Measurements from ENCODE around the gene SMOC1.

Gene SMOC1

DNA sequence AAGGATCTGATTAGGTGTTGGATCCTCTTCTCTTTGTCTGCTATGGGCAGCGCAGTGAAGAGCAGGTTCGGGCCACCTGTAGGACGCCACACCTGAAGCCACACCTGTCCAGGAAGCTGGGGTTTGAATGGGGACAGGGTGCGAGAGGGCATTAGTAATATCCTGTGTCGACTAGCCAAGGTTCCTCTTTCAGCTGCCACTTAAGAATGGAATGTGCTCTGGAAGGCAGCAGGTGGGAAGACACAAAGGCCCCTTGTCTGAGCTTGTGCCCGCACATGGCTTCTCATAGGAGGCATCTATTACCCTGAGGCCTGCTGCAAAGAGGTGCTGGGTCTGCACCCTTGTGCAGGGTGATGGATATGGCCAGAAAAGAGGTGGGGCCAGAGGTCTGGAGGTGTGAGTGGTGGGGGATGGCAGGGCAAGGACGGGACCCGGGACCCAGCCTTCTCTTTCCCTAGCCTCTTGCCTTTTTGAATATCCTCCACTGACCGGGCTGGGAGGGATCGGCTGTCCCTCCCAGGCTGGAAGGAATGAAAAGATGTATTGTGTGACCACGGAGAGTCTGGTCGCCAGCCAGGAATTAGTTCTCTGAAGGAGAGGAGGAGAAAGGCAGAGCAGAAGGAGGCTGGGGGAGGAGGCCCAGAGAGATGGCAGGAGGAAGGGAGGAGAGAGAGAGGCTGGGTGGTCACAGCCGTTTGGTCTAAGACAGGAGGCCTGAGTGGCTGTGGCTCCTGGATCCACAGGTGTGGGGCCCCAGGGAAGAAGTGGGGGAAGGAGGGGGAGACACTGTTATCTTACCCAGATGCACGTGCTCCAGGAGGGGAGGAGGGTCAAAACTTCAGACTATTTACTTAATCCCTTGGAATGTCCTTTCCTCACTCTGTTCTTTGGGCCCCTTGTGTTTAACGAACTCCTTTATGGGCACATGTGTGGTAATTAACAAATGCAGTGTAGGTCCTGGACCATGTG lies 101.5 kb downstream of the SMOC1 start:
- DNase-seq (ENCODE audit: low read depth in 2 of 2): no peak

DNA sequence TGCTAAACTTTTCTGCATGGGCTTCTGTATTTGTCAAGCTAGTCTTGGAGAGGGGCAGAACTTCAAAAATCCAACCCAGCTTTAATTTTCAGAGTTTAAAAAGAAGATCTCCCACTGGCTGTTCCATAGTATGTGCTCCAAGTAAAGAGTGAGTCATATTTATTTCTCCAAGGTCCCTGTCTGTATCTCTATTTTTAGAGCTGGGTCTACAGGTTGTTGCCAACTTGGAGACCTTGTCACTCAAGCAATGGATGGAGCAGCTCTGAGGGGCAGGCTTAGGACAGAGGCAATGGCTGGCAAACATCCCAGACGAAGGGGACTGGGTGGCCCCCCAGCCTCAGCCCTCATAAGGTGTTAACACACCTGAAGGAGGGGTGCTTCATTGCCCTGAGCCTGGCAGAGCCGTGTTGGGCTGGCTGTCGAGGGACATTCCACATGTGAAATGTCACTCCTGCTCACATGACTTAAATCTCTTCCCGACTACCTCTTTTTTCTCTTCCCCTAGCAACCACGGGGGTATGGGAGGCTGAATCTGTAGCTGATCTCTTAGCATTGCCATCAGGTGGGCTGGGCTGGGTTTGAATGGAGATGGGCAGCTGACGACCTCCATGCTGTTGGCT lies 103.1 kb downstream of the SMOC1 start:
- no peak for DNase-seq (ENCODE audit: low read depth in 2 of 2)

DNA sequence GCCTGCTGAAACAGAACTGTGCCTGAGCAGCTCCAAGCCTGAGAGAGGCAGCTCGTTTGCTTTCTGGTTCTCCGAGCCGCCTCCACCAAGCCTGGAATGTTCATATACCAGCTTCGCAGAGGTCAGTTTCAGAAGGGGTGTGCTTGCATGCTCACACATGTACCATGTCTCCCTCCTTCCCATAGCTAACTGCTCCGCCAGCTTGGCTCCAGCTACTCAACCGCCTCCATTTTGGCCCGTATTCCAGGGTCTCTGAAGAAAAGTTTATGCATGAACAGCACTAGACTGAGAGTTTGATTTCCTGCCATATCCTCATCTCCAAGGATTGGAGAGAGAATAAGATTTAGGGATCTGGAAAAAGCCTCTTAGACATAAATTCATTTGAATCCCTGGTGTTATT lies 103.7 kb downstream of the SMOC1 start:
- DNase-seq (ENCODE audit: low read depth in 2 of 2): no peak

DNA sequence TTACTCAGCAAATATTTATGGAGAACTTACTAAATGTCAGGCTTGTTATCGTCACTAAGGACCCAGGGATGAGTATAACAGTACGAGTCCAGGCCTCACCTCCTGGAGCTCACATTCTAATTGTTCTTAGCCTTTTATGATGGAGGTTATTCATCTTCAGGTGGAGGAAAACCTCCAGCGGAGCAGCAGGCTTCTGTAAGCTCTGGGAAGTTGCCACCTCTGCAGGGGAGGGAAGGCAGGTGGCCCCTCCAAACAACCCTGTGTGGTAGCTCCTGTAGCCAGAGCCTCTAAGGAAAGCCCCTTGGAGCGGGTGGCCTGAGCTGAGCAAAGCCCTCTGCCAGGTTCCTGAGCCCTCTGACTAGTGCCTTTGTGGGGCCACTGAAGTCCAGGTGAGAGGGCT lies 104.1 kb downstream of the SMOC1 start:
- no peak for DNase-seq (ENCODE audit: low read depth in 2 of 2)

DNA sequence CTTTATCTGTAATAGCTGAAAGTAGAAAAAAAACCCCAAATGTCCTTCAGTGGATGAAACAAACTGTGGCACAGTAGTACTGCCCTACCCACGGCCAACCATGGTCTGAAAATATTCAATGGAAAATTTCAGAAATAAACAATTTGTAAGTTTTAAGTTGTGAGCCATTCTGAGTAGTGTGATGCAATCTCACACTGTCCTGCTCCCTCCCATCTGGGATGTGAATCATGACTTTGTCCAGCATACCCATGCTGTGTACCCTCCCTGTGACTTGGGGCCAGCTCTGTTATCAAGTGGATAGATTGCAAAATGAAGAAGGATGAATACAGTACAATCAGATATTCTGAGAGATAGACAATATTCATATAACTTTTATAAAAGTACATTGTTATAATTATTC lies 106.2 kb downstream of the SMOC1 start:
- no peak for DNase-seq (ENCODE audit: low read depth in 2 of 2)

DNA sequence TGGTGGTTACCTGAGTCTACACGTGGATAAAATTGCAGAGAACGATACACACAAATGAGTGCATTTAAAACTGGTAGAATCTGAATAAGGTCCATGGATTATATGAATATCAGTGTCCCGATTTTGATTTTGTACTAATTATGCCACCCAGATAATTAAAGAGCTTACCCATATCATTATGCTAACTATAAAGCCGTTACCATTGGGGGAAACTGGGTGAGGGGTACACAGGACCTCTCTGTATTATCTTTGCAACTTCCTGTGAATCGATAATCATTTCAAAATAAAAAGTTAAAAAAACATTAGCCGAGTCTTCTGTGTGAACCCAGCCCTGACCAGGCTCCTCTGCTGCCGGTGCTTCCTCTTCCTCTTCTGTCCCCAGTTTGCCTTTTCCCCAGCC lies 107.1 kb downstream of the SMOC1 start:
- DNase-seq (ENCODE audit: low read depth in 2 of 2): no peak

DNA sequence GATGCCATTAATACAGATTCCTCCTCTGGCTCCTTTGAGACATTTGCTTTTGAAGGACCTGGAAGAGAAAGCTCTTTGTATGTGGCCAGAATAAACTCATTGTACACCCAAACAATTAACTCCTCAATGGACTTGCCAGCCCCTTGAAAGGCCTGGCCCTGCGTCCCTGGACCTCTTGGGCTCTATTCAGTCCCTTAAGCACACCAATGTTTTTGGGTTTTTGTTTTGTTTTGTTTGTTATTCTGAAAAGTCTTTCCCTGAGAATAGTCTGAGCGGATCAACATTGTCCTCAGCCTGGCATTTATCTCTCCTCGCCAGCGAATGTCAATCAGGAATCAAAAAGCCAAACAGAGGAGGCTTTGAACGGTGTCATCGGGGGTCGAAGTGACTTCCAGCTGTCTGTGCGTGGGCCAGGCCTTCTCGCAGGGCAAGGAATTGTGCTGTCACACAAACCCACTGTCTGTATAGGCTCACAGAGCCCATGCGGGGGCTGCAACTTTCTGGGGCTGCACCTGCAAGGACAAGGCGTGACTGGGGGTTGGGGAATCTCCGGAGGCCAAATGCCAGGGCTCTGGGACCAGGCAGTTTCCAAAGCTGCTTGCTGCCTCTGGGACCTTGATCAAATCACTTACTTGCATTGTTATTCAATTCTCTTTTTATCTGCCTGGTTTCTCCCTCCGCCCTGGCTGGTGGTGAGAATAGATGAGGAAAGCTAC lies 108.3 kb downstream of the SMOC1 start:
- DNase-seq (ENCODE audit: low read depth in 2 of 2): no peak

DNA sequence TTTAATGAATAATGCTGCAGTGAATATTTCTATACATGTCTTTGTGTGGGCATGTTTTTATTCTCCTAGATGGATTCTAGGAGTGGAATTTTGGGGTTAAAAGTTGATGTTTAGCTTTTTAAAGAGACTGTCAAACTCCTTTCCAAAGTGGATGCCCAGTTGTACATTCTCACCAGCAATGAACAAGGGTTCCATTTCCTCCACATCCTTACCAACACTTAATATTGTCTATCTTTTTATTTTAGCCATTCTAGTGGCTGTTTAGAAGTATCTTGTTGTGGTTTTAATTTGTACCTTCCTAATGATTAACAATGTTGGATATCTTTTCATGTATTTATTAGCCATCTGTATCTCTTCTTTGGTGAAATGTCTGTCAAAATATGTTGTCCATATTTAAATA lies 109.8 kb downstream of the SMOC1 start:
- DNase-seq (ENCODE audit: low read depth in 2 of 2): no peak

DNA sequence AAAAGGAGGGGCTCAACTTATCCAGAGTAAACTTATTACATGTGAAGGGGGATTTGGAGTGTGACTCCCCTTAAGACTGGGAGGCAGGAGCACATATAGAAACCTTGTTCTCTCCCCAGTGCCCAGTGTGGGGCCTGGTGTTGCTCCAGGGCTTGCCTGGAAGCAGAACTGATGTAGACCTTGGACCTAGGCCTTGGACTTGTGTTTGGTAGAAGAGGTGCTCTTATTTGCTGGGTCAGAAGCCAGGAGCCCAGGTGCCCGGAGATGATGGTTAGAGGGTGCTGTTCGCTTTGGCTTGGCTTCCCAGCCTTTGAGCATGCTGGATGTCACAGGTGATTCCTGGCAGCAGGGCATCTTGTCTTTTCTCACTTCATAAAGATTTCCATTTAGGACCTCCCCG lies 110.4 kb downstream of the SMOC1 start:
- no peak for DNase-seq (ENCODE audit: low read depth in 2 of 2)

DNA sequence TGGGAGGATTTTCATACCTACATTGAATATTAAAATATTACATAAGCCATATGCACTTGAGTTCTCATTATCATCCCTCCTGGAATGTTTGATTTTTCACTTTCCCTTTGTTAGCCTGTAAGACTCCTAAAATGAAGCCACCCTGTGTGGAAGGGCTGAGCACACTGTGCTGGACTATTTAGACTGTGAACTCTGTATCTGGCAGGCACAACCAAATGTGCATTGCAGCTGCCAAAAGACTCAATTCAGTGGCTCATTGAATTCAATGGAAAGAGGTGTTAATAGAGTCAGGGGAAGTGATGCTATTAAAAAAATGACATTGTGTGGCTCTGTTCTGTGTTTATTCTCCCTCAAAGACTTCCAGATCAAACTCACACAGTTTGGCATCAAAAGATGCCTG lies 111.1 kb downstream of the SMOC1 start:
- no peak for DNase-seq (ENCODE audit: low read depth in 2 of 2)

DNA sequence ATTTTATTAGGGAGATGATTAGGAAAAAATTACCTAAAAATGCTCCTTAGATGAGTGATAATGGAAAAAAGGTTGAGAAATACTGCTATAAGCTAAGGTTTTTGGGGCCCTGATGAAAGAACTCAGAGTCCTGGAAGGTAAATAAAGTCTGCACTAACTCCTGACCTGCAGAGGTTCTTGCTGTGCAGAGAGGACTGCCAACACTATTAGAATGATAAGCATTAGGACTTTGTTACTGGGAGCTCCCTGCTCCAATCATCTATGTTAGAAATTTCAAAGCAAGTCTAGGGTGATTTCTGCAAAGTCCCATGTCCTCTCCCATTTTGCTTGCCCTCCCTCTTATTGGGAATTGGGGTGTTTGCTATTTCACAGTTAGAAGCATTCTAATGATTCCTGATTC lies 112.2 kb downstream of the SMOC1 start:
- DNase-seq (ENCODE audit: low read depth in 2 of 2): no peak

DNA sequence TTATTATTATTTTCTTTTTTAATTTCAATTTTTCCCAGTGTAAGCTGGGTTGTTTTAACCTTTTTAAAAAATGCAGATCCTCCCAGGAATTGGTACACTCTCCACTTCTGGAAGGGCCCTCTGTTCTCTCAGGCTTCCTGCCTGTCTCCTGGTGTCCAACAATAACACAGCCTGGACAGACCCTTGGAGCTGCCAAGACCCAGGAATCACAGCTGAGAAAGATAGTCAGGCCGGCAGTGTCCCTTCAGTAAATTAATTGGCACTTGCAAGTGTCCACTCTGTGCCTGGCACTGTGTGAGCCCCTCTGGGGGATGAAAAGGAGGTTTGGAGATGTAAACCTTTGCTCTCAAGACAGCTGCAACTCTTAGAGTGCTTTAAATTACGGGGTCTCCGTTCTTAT lies 113.3 kb downstream of the SMOC1 start:
- DNase-seq (ENCODE audit: low read depth in 2 of 2): no peak

DNA sequence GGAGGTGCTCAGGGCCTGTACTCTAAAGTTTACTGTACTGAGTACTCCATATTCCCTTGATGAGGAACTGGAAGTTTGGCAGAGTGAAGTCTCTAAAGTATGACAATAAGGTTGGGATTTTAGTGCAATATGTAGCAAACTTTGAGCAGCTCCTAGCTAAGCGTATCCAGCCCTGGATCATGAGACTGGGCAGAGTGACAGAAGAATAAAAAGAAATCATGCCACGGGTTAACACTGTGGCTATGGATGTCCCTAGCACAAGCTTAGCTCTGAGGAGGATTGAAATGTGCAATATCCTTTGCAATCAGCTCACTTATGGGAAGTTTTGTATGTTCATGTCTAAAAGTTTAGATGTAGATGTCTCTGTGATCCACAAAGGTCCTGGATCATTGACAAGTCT lies 114.1 kb downstream of the SMOC1 start:
- no peak for DNase-seq (ENCODE audit: low read depth in 2 of 2)

DNA sequence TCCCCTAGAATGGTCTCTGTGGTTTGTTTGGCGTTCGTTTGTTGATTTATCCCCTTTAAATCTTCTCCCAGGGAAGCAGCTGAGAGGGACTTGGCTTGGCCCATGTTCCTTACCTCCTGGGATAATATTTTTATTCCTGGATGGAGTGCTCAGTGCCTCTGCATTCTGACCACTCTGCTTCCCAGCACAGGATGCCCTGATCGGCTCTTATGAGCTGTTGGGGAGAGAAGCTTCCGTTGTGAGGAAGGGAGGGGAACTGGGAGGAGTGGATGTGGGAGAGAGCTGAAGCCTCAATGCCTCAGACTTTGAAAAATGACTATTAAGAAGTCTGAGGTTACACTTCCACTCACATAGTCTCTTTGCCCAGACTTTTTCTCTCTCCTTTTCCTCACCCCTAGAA lies 114.8 kb downstream of the SMOC1 start:
- no peak for DNase-seq (ENCODE audit: low read depth in 2 of 2)

DNA sequence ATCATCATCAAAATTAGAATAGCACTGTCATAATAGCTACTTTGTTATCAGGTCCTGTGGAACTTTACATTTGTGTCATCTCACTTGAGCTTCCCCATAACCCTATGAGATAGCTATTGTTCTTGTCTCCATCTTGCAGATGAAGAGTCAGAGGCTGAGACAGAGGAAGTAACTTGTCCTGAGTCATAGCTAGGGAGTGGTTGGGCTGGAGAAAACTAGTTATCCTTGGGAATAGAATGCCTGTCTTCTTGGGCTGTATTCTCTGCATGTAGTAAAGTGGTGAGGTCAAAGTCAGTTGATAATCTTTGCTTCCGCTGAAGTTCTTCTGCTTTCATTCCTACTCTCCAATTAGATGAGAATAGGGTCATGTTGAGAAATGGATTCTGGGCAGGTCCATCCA lies 117.0 kb downstream of the SMOC1 start:
- DNase-seq (ENCODE audit: low read depth in 2 of 2): no peak

DNA sequence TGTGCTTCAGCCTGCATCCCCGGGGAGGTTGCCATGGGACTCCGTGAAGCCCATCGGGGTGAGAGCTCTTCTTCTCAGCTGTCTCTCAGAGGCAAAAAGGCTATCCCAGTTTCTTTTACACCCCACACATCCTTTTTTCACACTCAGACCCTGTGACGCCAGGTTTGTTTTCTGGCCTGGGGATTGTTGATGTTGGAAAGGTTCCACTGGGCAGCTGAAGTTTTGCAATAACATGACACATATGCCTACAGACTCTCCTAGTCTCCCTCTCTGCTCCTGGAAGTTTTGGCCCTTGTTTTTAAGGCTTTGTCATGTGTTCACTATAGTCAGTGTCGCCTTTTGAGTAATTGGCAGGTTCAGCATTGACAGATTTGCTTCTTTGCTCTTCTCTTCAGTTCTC lies 118.6 kb downstream of the SMOC1 start:
- DNase-seq (ENCODE audit: low read depth in 2 of 2): no peak

DNA sequence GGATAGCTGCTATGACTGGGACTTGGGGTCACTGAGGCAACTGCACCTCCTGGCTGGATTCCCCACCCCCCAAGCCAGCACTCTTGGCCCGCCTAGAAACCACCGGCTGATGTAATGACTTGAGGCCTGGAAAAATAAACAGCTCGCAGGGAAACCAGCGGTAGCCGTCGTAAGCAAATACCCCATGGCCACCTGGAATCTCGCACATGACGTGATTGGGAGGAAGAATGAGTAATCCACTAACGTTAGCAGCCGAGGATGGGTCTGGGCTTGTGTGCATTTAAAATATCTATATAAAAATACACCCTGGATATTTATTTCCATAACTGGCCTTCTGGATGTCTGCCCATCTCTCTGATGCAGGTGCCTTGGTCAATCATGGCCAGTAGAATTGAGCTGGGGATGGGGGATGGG lies 120.1 kb downstream of the SMOC1 start:
- DNase-seq (ENCODE audit: low read depth in 2 of 2): no peak

DNA sequence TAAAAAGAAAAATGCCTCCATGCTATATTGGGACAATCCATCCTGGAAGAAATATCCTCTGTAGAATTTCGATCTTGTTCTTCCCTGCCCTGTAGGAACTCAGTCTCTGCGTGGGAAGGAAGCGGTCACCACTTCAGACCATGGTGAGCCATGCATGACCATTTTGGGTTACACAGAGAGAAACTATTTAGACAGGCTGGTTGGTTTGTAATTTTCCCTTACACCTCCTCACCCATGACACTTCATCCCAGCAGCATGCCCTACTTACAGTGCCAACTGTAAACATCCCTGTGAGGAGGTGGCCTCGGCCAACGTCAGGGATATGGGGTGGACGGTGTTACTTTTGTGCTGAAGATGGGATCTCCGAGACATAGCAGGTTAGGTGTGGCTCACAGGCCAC lies 121.4 kb downstream of the SMOC1 start:
- no peak for DNase-seq (ENCODE audit: low read depth in 2 of 2)

DNA sequence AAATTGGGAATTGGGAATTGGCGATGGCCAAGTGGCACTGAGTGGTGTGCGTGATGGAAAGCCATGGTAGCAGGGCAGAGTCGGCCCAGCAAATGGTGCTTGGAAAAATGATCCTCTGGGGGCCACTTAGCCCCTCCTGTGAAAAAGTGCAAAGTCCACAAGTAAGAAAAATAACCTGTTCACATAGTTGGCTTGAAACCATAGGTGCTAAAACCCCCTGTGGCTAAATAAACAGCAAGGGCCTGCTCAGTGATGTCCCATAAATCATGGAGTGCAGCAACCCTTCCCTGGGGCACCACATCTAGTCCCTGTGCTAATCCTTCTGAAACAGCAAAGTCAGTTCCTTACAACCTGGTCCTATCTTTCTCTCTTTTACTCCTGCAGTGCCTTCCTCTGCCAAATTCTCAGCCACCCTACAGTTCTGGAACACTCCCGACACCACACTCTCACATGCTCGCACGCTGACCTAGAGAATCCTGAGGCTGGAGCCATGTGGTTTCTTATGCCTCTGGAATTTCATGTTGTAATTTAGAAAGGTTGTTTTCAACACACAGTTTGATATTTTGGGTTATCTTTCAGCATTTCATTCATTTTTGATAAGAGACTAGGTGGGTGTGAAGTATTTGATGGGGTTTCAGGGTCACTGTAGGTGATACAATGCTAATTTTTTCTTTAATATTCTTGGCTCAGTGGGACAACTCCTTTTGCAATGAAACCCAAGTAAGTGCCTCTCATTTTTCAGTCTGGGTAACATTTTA lies 123.6 kb downstream of the SMOC1 start:
- DNase-seq (ENCODE audit: low read depth in 2 of 2): no peak

DNA sequence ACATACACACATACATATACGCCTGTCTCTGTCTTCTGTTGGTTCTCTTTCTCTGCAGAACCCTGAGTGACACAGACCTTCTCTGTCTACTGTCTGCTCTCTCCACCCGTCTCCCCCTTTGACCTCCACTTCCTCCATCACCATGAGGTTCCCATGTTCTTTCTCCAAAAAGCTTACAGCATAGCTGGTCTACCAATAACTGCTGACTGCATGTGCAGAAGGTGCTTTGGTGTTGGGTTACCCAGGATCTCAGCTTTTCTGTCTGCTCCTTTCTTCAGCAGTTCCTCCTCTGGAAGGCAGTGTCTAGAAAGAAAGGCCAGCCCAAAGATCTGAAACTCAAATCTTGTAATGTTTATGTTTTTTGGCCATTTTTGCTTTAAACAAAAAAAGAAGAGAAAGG lies 125.6 kb downstream of the SMOC1 start:
- DNase-seq (ENCODE audit: low read depth in 2 of 2): no peak

DNA sequence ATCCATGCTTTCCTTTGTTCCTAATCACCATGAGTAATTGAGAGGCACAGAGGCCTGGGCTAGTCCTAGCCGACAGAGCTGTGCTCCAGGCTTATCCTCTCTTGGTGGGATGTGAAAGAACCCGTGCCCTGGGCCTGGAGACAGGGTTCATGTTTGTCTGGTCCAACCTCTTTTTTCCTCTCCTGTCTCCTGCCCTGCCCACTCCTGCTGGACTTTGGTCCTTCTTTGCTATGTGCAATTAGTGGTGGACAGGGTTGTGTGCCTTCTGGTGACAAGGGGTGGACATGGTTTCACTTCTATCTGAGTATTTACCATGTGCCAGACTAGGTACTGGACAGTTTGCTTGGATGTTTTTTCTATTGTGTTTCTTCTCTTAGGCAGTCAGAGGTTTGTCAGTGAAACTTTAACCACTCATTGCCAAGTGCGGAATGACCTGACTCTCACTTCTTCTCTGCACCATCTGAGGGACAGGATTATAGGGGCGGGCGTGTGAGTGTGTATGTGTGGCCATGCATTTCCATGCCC lies 126.1 kb downstream of the SMOC1 start:
- no peak for DNase-seq (ENCODE audit: low read depth in 2 of 2)

DNA sequence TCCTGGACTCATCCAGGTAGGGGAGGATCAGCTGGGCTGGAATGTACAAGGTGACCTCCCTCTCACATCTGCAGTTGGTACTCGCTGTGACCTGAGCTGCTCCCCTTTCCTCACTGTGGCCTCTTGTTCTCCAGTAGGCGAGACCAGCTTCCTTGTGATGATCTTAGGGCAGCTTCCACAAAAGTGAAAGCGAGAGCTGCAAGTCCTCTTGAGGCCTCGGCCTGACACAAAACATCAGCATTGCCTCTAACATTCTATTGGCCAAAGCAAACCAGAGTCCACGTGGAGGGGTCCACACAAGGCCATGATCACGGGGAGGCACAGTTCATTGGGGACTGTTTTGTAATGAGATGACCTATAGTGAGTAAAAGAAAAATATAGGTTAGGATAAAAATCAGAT lies 127.5 kb downstream of the SMOC1 start:
- DNase-seq (ENCODE audit: low read depth in 2 of 2): no peak
